Muscle of leg (tissue), 11 donors: ENCODE measurements around the gene CDC26. TPM values are rescaled to one million over a fixed set of nuclear protein-coding genes. Genes with fewer than 3 reads are reported as not detected.
"Not testable (repeated sequence)": the region's sequence is repeated elsewhere in the genome, so short reads cannot be mapped to it uniquely, and the experiment has no call there.

Experiments
- DNase-seq: peaks from one replicate; pipeline ENCODE4 v3.0.0; 2013
- H3K27ac ChIP-seq: one replicate; pipeline ENCODE4 v1.5.1; 2013; ENCODE audit warnings: mild to moderate bottlenecking, low read length, control low read depth
- H3K27me3 ChIP-seq: one replicate; pipeline ENCODE4 v1.6.1; 2013; ENCODE audit warnings: low read length; ENCODE audit not compliant: control insufficient read depth, insufficient read depth
- H3K36me3 ChIP-seq: one replicate; pipeline ENCODE4 v1.6.1; 2013; ENCODE audit warnings: low read length; ENCODE audit not compliant: control insufficient read depth, insufficient read depth
- H3K4me1 ChIP-seq: one replicate; pipeline ENCODE4 v1.6.1; 2013; ENCODE audit warnings: low read length; ENCODE audit not compliant: control insufficient read depth, insufficient read depth
- H3K4me3 ChIP-seq: one replicate; pipeline ENCODE4 v1.5.1; 2013; ENCODE audit warnings: low read length, control low read depth
- H3K9me3 ChIP-seq: replicated peaks from 2 replicates; pipeline ENCODE4 v1.6.1; 2013; ENCODE audit warnings: low read depth, low read length; ENCODE audit not compliant: control insufficient read depth
- WGBS: methylation state at CpG from one replicate; pipeline ENCODE4 v1.1.5; 2013; ENCODE audit warnings: missing lambda C conversion rate; ENCODE audit not compliant: insufficient coverage; 5-methylcytosine and 5-hydroxymethylcytosine counted together
- polyA plus RNA-seq, 8 donors: library from polyadenylated mRNA; unstranded; fragments of 120-200 nt; gene quantifications; one replicate each; pipeline versions ENCODE4 v1.2.1 to v1.2.3, GENCODE V29; 2013; ENCODE audit warnings: inconsistent platforms in 1 of 8, low replicate concordance in 1 of 8; ENCODE audit not compliant: insufficient read length in 8 of 8, insufficient read depth in 1 of 8
- total RNA-seq: library from RNA; stranded (reverse); fragments of 120-200 nt; gene quantifications from one replicate; pipeline ENCODE4 v1.2.4, GENCODE V29; 2013

CDC26 gene
- total and polyA plus RNA-seq, 9 donors, result 19.7 to 33.2 (median 24.7) TPM

DNA sequence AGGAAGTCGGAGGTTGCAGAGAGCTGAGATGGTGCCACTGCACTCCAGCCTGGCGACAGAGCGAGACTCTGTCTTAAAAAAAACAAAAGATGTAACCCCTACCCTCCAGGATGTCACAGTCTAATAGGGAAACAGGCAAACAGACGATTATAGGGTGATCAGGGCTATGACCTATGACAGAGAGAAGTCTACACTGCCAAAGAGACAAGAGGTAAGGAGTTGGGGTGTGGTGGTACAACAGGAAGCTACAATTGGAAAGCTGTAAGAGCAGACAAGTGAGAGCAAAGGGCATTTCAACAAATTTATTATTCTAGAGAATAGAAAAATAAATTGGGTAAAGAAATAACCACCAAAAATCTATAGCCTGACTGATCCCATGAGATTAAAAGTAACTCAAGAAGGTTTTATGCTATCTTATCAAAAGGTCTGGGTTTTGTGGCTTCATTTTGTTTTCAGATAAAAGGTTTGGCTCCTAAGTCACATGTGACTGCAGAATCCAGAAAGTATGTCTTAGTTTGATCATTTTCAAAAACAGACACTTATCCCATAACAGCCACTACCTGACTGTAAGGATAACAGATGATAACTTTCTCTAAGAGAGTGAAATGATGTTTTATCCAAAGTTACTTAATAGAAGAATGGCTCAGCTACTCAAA lies 7.3 kb downstream of the CDC26 start:
- WGBS, result 100% methylated on average over 4 of the region's 4 CpGs
- Histone ChIP-seq H3K4me3 (no peak overlapping the region), H3K4me1 (no peaks in the 10 kb centered on the region), H3K9me3 (no peaks in the 10 kb centered on the region), H3K36me3 (peaks cover 38% of the 10 kb centered on the region), H3K27ac (no peak overlapping the region), H3K27me3 (no peaks in the 10 kb centered on the region)
- DNase-seq, result no peak

DNA sequence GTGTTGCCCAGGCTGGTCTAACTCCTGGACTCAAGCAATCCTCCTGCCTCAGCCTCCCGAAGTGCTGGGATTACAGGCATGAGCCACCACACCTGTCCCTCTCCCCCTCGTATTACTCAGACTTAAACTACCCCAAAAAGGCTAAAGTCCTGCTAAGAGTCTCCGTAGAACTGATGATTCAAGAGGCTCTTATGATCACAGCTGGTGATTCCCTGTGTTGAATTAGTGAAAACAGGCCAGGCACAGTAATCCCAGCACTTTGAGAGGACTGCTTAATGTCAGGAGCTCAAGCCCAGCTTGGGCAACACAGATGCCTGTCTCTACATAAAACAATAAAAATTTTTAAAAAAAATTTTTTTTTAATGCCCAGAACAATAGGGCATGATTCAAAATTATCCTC lies 9.2 kb downstream of the CDC26 start:
- 100% methylated on average over 1 of the region's 3 CpGs for WGBS
- no peaks in the 10 kb centered on the region for H3K27me3 ChIP-seq
- peaks cover 32% of the 10 kb centered on the region for H3K36me3 ChIP-seq

DNA sequence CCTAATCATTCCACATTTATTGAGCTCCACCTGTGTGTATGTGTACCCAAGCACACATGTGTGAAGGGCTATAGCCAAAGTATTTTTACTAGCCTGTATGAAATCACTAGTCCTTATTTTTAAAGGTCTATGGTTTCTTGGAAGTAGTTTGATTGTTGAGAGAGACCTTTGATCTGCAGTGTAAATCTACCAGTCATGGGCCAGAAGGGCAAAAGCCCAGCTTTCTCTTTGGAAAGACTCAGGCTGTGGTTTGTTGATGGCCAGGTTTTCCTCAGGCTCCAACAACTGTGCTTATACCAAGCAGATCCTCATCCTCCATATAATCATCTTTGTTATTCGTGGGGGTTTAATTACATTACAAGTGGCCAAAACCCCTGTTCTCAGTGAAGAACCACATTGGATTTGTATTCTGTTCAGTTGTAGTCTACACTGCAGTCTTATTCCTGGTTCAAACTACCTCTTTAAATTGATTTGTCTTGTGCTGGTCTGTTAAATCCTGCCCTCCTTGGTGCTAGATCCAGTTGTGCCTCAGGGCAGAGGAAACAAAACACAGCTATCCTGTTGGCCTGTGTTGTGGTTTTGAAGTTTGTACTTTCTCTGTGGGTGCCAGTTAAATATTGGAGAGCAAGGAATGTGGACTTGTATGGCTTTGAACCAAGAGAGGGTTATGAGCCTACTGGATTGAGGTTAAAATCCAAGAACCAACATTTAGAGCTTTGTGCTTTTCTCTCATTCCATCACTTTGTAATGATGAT lies 13.3 kb downstream of the CDC26 start:
- Histone ChIP-seq H3K36me3 (peaks cover 36% of the 10 kb centered on the region), H3K27ac (no peak overlapping the region), H3K27me3 (no peaks in the 10 kb centered on the region), H3K4me3 (no peak overlapping the region), H3K9me3 (no peaks in the 10 kb centered on the region), H3K4me1 (no peaks in the 10 kb centered on the region)
- no CpG with 5 or more reads among the region's 1 CpG for WGBS
- no peak for DNase-seq

More for the DNA sequence above, 9.2 kb downstream of the CDC26 start:
- H3K9me3 ChIP-seq, result no peaks in the 10 kb centered on the region
- no peak overlapping the region for H3K27ac ChIP-seq
- no peak overlapping the region for H3K4me3 ChIP-seq
- no peak for DNase-seq
- H3K4me1 ChIP-seq, result no peaks in the 10 kb centered on the region

DNA sequence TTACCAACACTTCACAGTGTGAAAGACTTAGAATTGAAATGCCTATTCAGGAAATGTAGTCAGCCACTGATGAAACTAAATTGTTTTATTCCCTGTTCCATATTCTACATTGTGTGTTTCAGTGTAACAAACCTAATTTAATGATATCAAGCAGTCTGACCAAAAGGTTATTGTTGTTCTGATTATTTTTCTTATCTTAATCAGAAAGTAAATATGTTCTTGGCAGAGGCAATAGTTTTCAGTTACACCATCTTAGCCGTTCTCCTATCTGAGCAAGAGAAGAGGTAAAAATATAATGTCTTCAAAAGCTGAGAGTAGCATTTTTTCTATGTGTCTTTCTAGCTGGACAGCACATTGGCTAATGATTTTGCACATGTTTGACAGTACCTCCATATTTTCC lies 17.1 kb downstream of the CDC26 start:
- H3K36me3 ChIP-seq, result peaks cover 32% of the 10 kb centered on the region
- H3K9me3 ChIP-seq, result no peaks in the 10 kb centered on the region
- WGBS, result no CpG with 5 or more reads among the region's 1 CpG
- H3K4me3 ChIP-seq, result no peak overlapping the region
- no peak overlapping the region for H3K27ac ChIP-seq
- DNase-seq, result no peak
- H3K4me1 ChIP-seq, result no peaks in the 10 kb centered on the region
- H3K27me3 ChIP-seq, result no peaks in the 10 kb centered on the region

DNA sequence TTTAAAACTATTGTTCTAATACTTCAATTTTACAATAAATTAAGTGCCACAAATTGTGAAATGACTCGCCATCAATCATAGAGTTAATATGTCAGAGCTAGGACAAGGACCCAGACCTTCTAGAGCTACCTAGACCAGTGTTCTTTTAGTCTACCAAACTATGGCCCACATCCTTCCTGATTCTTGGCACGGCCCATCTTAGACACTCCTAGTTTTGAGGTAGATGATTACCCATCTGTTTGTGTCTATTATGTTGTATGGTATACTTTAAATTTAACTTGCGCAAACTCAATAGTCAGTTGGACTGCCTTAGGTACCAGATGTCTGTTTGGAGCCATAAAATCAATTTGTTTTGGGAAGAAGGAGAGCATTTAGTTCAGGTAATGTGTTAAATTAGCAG lies 17.5 kb downstream of the CDC26 start:
- no peaks in the 10 kb centered on the region for H3K4me1 ChIP-seq
- H3K4me3 ChIP-seq, result no peak overlapping the region
- no peaks in the 10 kb centered on the region for H3K9me3 ChIP-seq
- DNase-seq, result no peak
- H3K27ac ChIP-seq, result no peak overlapping the region
- H3K27me3 ChIP-seq, result no peaks in the 10 kb centered on the region
- WGBS, result no CpG with 5 or more reads among the region's 3 CpGs
- peaks cover 31% of the 10 kb centered on the region for H3K36me3 ChIP-seq

DNA sequence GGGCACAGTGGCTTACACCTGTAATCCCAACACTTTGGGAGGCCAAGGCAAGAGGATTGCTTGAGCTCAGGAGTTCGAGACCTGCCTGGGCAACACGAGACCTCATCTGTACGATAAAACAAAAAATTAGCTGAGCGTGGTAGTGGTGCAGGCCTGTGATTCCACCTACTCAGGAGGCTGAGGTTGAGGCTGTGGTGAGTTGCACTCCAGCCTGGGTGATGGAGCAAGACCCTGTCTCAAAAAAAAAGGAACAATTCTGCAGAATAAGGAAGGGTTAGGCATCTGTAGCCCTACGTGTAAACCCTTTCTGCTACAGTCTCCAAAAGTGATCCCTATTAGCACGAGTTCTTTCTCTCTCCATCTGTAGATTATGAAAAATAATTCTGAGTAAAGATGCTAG lies 19.9 kb downstream of the CDC26 start:
- Histone ChIP-seq H3K36me3 (peaks cover 21% of the 10 kb centered on the region), H3K4me1 (no peaks in the 10 kb centered on the region), H3K4me3 (no peak overlapping the region), H3K9me3 (peaks cover 3% of the 10 kb centered on the region), H3K27ac (no peak overlapping the region), H3K27me3 (no peaks in the 10 kb centered on the region)
- DNase-seq, result no peak
- WGBS, result 97% methylated on average over 4 of the region's 6 CpGs

DNA sequence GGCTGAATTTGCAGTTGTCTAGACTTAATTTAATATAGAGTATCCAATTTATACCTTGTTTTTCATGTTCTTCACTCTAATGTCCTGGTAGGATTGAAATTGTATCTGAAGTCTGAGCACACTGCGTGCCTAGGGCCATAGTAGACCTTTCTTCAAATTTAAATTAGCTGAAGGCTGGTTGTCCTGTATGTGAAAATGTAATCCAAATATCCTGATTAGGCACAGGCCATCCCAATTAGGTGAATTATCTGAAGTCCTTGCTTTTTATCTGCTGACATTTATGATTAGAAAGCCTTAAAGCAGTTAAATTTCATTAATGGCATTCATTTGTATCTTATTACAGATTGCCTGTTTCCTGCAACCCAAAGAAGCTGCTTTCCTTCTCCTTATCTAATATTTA lies 20.4 kb downstream of the CDC26 start:
- Histone ChIP-seq H3K36me3 (peaks cover 17% of the 10 kb centered on the region), H3K4me3 (no peak overlapping the region), H3K27me3 (no peaks in the 10 kb centered on the region), H3K9me3 (peaks cover 3% of the 10 kb centered on the region), H3K4me1 (no peaks in the 10 kb centered on the region), H3K27ac (no peak overlapping the region)
- whole genome bisulfite sequencing, result no CpG with 5 or more reads among the region's 1 CpG
- no peak for DNase-seq

DNA sequence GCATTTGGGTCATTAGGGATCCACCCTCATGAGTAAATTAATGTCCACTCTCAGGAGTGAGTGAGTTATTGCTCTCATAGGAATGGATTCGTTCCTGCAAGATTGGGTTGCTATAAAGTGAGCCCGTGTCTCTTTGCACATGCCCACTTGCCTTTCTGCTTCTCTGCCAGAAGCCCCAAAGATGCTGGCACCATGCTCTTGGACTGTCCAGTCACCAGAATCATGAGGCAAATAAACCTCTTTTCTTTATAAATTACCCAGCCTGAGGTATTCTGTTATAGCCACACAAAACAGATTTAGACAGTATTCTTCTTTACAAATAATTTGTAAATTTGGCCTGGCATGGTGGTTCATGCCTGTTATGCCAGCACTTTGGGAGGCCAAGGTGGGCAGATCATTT lies 24.6 kb downstream of the CDC26 start:
- 89% methylated on average over 1 of the region's 2 CpGs for WGBS
- Histone ChIP-seq H3K27me3 (no peaks in the 10 kb centered on the region), H3K36me3 (no peaks in the 10 kb centered on the region), H3K4me3 (no peak overlapping the region), H3K4me1 (no peaks in the 10 kb centered on the region), H3K9me3 (peaks cover 3% of the 10 kb centered on the region), H3K27ac (no peak overlapping the region)
- DNase-seq, result no peak

DNA sequence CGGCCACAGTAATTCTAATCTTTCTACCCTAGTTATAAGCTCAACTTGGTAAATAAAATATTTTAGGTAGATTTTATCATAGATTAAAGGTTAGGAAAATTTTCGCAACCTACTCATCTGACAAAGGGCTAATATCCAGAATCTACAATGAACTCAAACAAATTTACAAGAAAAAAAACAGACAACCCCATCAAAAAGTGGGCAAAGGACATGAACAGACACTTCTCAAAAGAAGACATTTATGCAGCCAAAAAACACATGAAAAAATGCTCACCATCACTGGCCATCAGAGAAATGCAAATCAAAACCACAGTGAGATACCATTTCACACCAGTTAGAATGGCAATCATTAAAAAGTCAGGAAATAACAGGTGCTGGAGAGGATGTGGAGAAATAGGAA lies 25.7 kb downstream of the CDC26 start:
- H3K9me3 ChIP-seq, H3K4me1 ChIP-seq, H3K4me3 ChIP-seq, H3K27ac ChIP-seq, H3K36me3 ChIP-seq, DNase-seq, H3K27me3 ChIP-seq: not testable (repeated sequence)
- WGBS, result no CpG with 5 or more reads among the region's 2 CpGs

DNA sequence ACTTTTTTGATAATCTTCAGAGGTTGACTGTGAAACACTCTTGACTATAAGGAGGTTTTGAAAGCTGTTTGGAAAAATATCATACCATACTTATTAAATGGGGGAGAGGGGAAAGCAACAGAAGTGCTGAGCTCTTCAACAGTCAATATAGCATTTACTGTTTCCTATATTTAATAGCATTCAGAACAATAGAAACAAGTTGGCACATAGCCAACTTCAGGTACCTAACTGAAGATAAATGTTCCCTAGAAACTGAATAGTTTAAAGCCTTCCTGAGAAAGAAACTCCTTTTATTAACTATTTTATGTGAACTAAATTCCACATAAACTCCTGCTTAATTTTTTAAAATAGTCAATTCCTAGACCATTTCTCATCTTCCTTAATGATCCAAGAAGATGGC lies 27.7 kb downstream of the CDC26 start:
- Histone ChIP-seq H3K27ac (no peak overlapping the region), H3K4me3 (no peak overlapping the region), H3K9me3 (peaks cover 3% of the 10 kb centered on the region), H3K36me3 (no peaks in the 10 kb centered on the region), H3K27me3 (no peaks in the 10 kb centered on the region), H3K4me1 (no peaks in the 10 kb centered on the region)
- peak; percentile 5 for DNase-seq
